OCI-LY3 (cell line): ENCODE data around the gene C14orf132.
"Not testable (repeated sequence)": the region's sequence is repeated elsewhere in the genome, so short reads cannot be mapped to it uniquely, and the experiment has no call there.

Experiments used
- H2AFZ ChIP-seq: fragments of 200-600, 300-600 bp; shearing (Covaris generic); 2 replicates; pipeline ENCODE4 v1.6.0; 2014; ENCODE audit warnings: antibody characterized with exemption, low read depth, low read length
- H3K27ac ChIP-seq: fragments of 200-600, 300-600 bp; sonication (generic); 2 replicates; pipeline ENCODE4 v1.5.1; 2014; ENCODE audit warnings: mild to moderate bottlenecking, low read length, moderate library complexity, mixed read lengths
- H3K27me3 ChIP-seq: fragments of 200-600, 300-600 bp; sonication (generic); 2 replicates; pipeline ENCODE4 v1.6.1; 2014; ENCODE audit warnings: low read depth, low read length, mixed read lengths
- H3K36me3 ChIP-seq: fragments of 200-600, 300-600 bp; sonication (generic); replicated peaks from 2 replicates; pipeline ENCODE3; 2014; ENCODE audit warnings: low read depth, low read length, mixed read lengths
- H3K4me1 ChIP-seq: fragments of 300-600, 200-600 bp; sonication (generic); 2 replicates; pipeline ENCODE4 v1.6.1; 2014; ENCODE audit warnings: low read length, mixed read lengths
- H3K4me2 ChIP-seq: fragments of 200-600, 300-600 bp; sonication (generic); 2 replicates; pipeline ENCODE4 v1.6.1; 2014; ENCODE audit warnings: low read length, mixed read lengths
- H3K4me3 ChIP-seq: fragments of 300-600, 200-600 bp; sonication (generic); 2 replicates; pipeline ENCODE4 v1.5.1; 2014; ENCODE audit warnings: antibody characterized with exemption, mild to moderate bottlenecking, low read length, moderate library complexity
- H3K79me2 ChIP-seq: fragments of 300-600, 200-600 bp; shearing (Covaris generic); 2 replicates; pipeline ENCODE4 v1.6.1; 2014; ENCODE audit warnings: mild to moderate bottlenecking, low read length, mixed read lengths
- H3K9ac ChIP-seq: fragments of 300-600, 200-600 bp; shearing (Covaris generic); 2 replicates; pipeline ENCODE4 v1.6.0; 2014; ENCODE audit warnings: mild to moderate bottlenecking, low read length, moderate library complexity
- H3K9me3 ChIP-seq: fragments of 200-600, 300-600 bp; shearing (Covaris generic); 2 replicates; pipeline ENCODE4 v1.6.1; 2014; ENCODE audit warnings: low read length, mixed read lengths; ENCODE audit not compliant: insufficient read depth
- H4K20me1 ChIP-seq: fragments of 200-600, 300-600 bp; sonication (generic); 2 replicates; pipeline ENCODE4 v1.6.1; 2016; ENCODE audit warnings: low read length, mixed read lengths; ENCODE audit not compliant: insufficient read depth
- CTCF ChIP-seq: fragments of 200-600, 300-600 bp; sonication (generic); IDR thresholded peaks from 2 replicates; pipeline ENCODE4 v1.5.1; 2014; ENCODE audit warnings: antibody characterized with exemption, low read length, low read depth
- EZH2phosphoT487 ChIP-seq: fragments of 200-600 bp; shearing (Covaris generic); IDR thresholded peaks from 2 replicates; pipeline ENCODE4 v1.6.1; 2018; ENCODE audit warnings: antibody characterized with exemption, mixed run types, low read depth

The C14orf132 gene

DNA sequence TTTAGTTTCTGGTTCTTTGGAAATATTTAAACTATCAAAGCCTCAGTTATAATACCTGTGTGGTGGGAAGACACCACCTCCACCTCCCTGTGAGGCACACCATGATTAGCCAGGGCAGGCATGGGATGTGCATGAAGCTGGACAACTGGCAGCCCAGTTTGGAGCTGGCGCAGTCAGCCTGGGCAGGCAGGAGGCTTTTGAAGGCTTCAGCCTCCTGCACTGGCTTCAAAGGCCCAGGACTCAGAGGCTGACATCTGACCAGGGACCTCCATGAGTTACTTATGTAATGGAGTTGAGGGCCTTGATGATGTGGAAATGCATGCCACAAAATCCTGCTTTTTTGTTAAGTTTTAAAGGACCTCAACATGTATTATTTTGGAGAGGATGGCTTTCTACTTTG, 30.3 kb downstream of the C14orf132 start:
- Histone ChIP-seq H3K4me2 (no peak overlapping the region), H3K9ac (no peak overlapping the region), H3K4me3 (no peak overlapping the region), H3K79me2 (no peaks in the 10 kb centered on the region), H3K27ac (no peak overlapping the region), H3K9me3 (no peaks in the 10 kb centered on the region), H3K27me3 (peaks cover 27% of the 10 kb centered on the region), H4K20me1 (no peaks in the 10 kb centered on the region), H3K36me3 (no peaks in the 10 kb centered on the region), H3K4me1 (no peaks in the 10 kb centered on the region), H2AFZ (no peak overlapping the region)
- TF ChIP-seq CTCF = no peak
- TF ChIP-seq EZH2phosphoT487 = no peak

- H3K4me1 ChIP-seq = no peaks in the 10 kb centered on the region
- H3K27ac ChIP-seq = no peak overlapping the region
- H3K9ac ChIP-seq = no peak overlapping the region
- H2AFZ ChIP-seq = no peak overlapping the region
- no peaks in the 10 kb centered on the region for H3K9me3 ChIP-seq
- no peaks in the 10 kb centered on the region for H3K79me2 ChIP-seq
- TF ChIP-seq CTCF = no peak
- no peak for TF ChIP-seq EZH2phosphoT487
- no peaks in the 10 kb centered on the region for H3K36me3 ChIP-seq
- peaks cover 22% of the 10 kb centered on the region for H3K27me3 ChIP-seq
- H3K4me2 ChIP-seq = no peak overlapping the region
- H3K4me3 ChIP-seq = no peak overlapping the region
- H4K20me1 ChIP-seq = peaks cover 3% of the 10 kb centered on the region; the same call in 1 of the 2 replicates
Observed at GRCh38 chr14:96071561-96071960, 32.4 kb downstream of the C14orf132 start.

DNA sequence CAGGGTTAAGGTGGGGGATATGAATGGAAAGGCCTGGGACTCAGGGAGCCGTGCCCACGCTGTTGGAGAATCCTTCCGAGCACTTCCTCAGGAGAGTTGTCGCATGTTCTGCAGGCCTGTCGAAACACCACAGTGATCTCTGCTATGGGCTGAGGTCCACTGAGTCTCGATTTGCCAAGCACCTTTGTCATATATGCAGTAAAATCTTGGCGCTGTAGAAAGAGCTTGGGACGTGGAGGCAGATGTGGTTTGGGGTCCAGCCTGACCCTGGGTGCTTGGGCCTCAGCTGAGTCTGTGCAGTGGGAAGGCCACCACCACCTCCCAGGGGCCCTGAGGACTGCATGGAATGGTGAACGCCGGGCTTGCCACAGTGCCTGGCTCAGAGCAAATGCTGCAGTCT, 32.9 kb downstream of the C14orf132 start:
- no peaks in the 10 kb centered on the region for H3K36me3 ChIP-seq
- TF ChIP-seq CTCF = no peak
- no peak for TF ChIP-seq EZH2phosphoT487
- peaks cover 3% of the 10 kb centered on the region; the same call in 1 of the 2 replicates for H4K20me1 ChIP-seq
- no peak overlapping the region for H3K27ac ChIP-seq
- H3K4me1 ChIP-seq = no peaks in the 10 kb centered on the region
- no peak overlapping the region for H2AFZ ChIP-seq
- H3K9me3 ChIP-seq = no peaks in the 10 kb centered on the region
- H3K27me3 ChIP-seq = peaks cover 23% of the 10 kb centered on the region
- no peak overlapping the region for H3K9ac ChIP-seq
- H3K4me3 ChIP-seq = no peak overlapping the region
- no peak overlapping the region for H3K4me2 ChIP-seq
- H3K79me2 ChIP-seq = no peaks in the 10 kb centered on the region

DNA sequence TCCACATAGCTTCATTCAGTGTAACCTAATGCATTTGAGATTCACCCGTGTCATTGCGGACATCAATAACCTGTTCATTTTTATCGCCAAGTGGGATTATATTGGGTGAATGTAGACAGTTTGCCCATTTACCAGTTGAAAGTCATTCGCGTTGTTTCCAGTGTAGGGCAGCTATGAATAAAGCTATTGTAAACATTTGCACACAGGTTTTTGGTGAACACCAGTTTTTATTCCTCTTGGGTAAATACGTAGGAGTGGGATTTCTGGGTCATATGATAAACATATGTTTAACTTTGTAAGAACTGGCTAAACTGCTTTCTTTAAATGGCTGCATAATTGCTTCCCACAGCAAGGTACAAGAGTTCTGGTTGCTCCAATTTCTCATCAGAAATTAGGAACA, 33.6 kb downstream of the C14orf132 start:
- Histone ChIP-seq H3K79me2 (no peaks in the 10 kb centered on the region), H4K20me1 (peaks cover 3% of the 10 kb centered on the region; the same call in 1 of the 2 replicates), H3K27me3 (peaks cover 26% of the 10 kb centered on the region), H3K27ac (no peak overlapping the region), H2AFZ (no peak overlapping the region), H3K4me3 (no peak overlapping the region), H3K4me2 (no peak overlapping the region), H3K9ac (no peak overlapping the region), H3K4me1 (no peaks in the 10 kb centered on the region), H3K36me3 (no peaks in the 10 kb centered on the region), H3K9me3 (no peaks in the 10 kb centered on the region)
- no peak for TF ChIP-seq EZH2phosphoT487
- TF ChIP-seq CTCF = no peak

DNA sequence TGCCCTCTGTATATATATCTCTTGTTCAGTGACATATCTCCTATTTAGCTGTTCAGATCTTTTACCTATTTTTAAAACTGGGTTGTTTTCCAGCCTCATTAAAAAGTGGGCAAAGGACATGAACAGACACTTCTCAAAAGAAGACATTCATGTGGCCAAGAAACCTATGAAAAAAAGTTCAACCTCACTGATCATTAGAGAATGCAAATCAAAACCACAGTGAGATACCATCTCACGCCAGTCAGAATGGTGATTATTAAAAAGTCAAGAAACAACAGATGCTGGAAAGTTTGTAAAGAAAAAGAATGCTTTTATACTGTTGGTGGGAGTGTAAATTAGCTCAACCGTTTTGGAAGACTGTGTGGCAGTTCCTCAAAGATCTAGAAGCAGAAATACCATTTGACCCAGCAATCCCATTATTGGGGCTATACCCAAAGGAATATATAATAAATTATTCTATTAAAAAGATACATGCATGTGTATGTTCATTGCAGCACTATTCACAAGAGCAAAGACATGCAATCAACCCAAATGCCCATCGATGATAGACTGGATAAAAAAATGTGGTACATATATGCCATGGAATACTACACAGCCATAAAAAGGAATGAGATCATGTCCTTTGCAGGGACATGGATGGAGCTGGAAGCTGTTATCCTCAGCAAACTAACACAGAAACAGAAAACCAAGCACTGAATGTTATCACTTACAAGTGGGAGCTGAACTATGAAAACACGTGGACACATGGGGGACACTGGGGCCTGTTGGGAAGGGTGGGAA, 34.3 kb downstream of the C14orf132 start:
- not testable (repeated sequence) for H3K9ac ChIP-seq, H3K4me3 ChIP-seq, H4K20me1 ChIP-seq, H3K4me1 ChIP-seq, H3K79me2 ChIP-seq, H3K27ac ChIP-seq, H3K9me3 ChIP-seq, H3K4me2 ChIP-seq, H3K36me3 ChIP-seq, H2AFZ ChIP-seq
- peaks cover 21% of the 10 kb centered on the region for H3K27me3 ChIP-seq
